Peyer's patch (tissue), 4 donors: ENCODE results near the gene IGF1R. TPM values are rescaled to one million over a fixed set of nuclear protein-coding genes. Genes with fewer than 3 reads are reported as not detected.

Experiments
- DNase-seq, 3 donors: peaks; one replicate each; pipeline ENCODE4 v3.0.0-alpha.2; 2017 to 2019
- H3K27ac ChIP-seq, 4 donors: fragments of 200-600 bp; sonication (generic); one replicate each; pipeline ENCODE4 v1.5.1; 2016 to 2019
- H3K27me3 ChIP-seq, 2 donors: fragments of 200-600 bp; sonication (generic); one replicate each; pipeline ENCODE4 v1.5.1; 2019
- H3K36me3 ChIP-seq, 3 donors: fragments of 200-600 bp; sonication (generic); one replicate each; pipeline ENCODE4 v1.5.1; 2016 to 2019
- H3K4me1 ChIP-seq, 4 donors: fragments of 200-600 bp; sonication (generic); one replicate each; pipeline ENCODE4 v1.5.1; 2016 to 2019
- H3K4me3 ChIP-seq, 4 donors: fragments of 200-600 bp; sonication (generic); 1 replicate in 3 of 4; 2 replicates in 1 of 4; pipeline ENCODE4 v1.5.1; 2016 to 2019; ENCODE audit warnings: mild to moderate bottlenecking in 1 of 4
- H3K9me3 ChIP-seq, 4 donors: fragments of 200-600 bp; sonication (generic); one replicate each; pipeline ENCODE4 v1.5.1; 2016 to 2019; ENCODE audit warnings: mild to moderate bottlenecking in 1 of 4
- CTCF ChIP-seq, 6 experiments: fragments of 450-650 bp in 4 of 6; fragments of 200-600 bp in 2 of 6; sonication (generic) in 1 of 6; IDR thresholded peaks; one replicate each; pipeline ENCODE4 v1.5.1; 2017 to 2019; ENCODE audit warnings: antibody characterized with exemption in 6 of 6, mild to moderate bottlenecking in 3 of 6, moderate library complexity in 1 of 6
- POLR2A ChIP-seq, 2 donors: fragments of 450-650 bp; IDR thresholded peaks; one replicate each; pipeline ENCODE4 v1.5.1; 2017; ENCODE audit warnings: antibody characterized with exemption in 2 of 2, mild to moderate bottlenecking in 2 of 2, moderate library complexity in 2 of 2
- total RNA-seq, 4 donors: library from RNA; depleted of rRNA; stranded (reverse); fragments of >200 nt; gene quantifications; one replicate each; pipeline ENCODE4 v1.1.0, GENCODE V29; 2016

The IGF1R gene
- total RNA-seq, 4 donors from 2014 or later, result 29.6 to 176 (median 88.1) TPM

- peaks cover 0 to 32% (median 2%) of the 10 kb centered on the region in 4 donors for H3K4me1 ChIP-seq
- H3K9me3 ChIP-seq, result no peaks in the 10 kb centered on the region
- no peaks in the 10 kb centered on the region for H3K36me3 ChIP-seq
- DNase-seq, result no peak
- TF ChIP-seq CTCF (IDR thresholded peaks at IDR 0.05), result no peak
- no peak for TF ChIP-seq POLR2A (IDR thresholded peaks at IDR 0.05)
- H3K27ac ChIP-seq, result no peak overlapping the region
- H3K4me3 ChIP-seq, result no peak overlapping the region
- H3K27me3 ChIP-seq, result no peaks in the 10 kb centered on the region
Observed at GRCh38 chr15:98666441-98666840, 18.1 kb downstream of the IGF1R start.

GRCh38 chr15:98666841-98667240 is 18.5 kb downstream of the IGF1R start:
- TF ChIP-seq CTCF (IDR thresholded peaks at IDR 0.05) (no peak), POLR2A (IDR thresholded peaks at IDR 0.05) (no peak)
- no peaks in the 10 kb centered on the region for H3K9me3 ChIP-seq
- DNase-seq, result no peak
- no peak overlapping the region for H3K4me3 ChIP-seq
- no peaks in the 10 kb centered on the region for H3K36me3 ChIP-seq
- H3K27me3 ChIP-seq, result no peaks in the 10 kb centered on the region
- H3K4me1 ChIP-seq, result peaks cover 0 to 32% (median 2%) of the 10 kb centered on the region in 4 donors
- H3K27ac ChIP-seq, result no peak overlapping the region

- no peak for TF ChIP-seq CTCF (IDR thresholded peaks at IDR 0.05)
- no peak for TF ChIP-seq POLR2A (IDR thresholded peaks at IDR 0.05)
Observed at GRCh38 chr15:98667521-98668179, 19.3 kb downstream of the IGF1R start.

GRCh38 chr15:98668566-98669308 is 20.4 kb downstream of the IGF1R start:
- DNase-seq, result no peak
- H3K9me3 ChIP-seq, result no peaks in the 10 kb centered on the region
- H3K36me3 ChIP-seq, result no peaks in the 10 kb centered on the region
- H3K27ac ChIP-seq, result no peak overlapping the region
- TF ChIP-seq POLR2A (IDR thresholded peaks at IDR 0.05), result no peak
- TF ChIP-seq CTCF (IDR thresholded peaks at IDR 0.05), result no peak
- H3K4me1 ChIP-seq, result peaks cover 0 to 21% (median 0%) of the 10 kb centered on the region in 4 donors
- H3K27me3 ChIP-seq, result no peaks in the 10 kb centered on the region
- no peak overlapping the region for H3K4me3 ChIP-seq

More at GRCh38 chr15:98667521-98668179, 19.3 kb downstream of the IGF1R start:
- Histone ChIP-seq H3K4me3 (no peak overlapping the region), H3K4me1 (peaks cover 0 to 32% (median 2%) of the 10 kb centered on the region in 4 donors), H3K36me3 (no peaks in the 10 kb centered on the region), H3K27me3 (no peaks in the 10 kb centered on the region), H3K9me3 (no peaks in the 10 kb centered on the region), H3K27ac (no peak overlapping the region)
- no peak for DNase-seq

- DNase-seq, result no peak
- Histone ChIP-seq H3K36me3 (no peaks in the 10 kb centered on the region), H3K27ac (no peak overlapping the region), H3K4me1 (peaks cover 0 to 20% (median 0%) of the 10 kb centered on the region in 4 donors), H3K27me3 (no peaks in the 10 kb centered on the region), H3K4me3 (no peak overlapping the region), H3K9me3 (no peaks in the 10 kb centered on the region)
- TF ChIP-seq POLR2A (IDR thresholded peaks at IDR 0.05) (no peak), CTCF (IDR thresholded peaks at IDR 0.05) (no peak)
Observed at GRCh38 chr15:98669638-98670037, 21.3 kb downstream of the IGF1R start.
